K562 (cell line): Measurements from ENCODE around the gene HPSE2. TPM values are rescaled to one million over a fixed set of nuclear protein-coding genes. Genes with fewer than 3 reads are reported as not detected.

Experiments used
- ATAC-seq: fragments of 200-7000 bp; cut with Tn5 transposase; 3 replicates; pipeline ENCODE4 v1.9.1; 2020; ENCODE audit warnings: moderate library complexity
- BruUV-seq: library from RNA; stranded (reverse); fragments of 400-500 nt; replicated peaks from 2 replicates; lab custom pipeline; 2021; lab: Mats Ljungman, UMichigan
- CTCF ChIA-PET: fragments of 300-600 bp; formaldehyde crosslinking; extraction: SDS; loops from one replicate; lab custom pipeline; 2021; ENCODE audit warnings: low intra/inter-chr PET ratio; lab: Yijun Ruan, JAX
- POLR2A ChIA-PET: fragments of 300-600, 350-650 bp; sonication (Branson Sonifier 250); formaldehyde crosslinking; extraction: SDS; loops from one replicate; lab custom pipeline; 2021; ENCODE audit warnings: antibody characterized with exemption, inconsistent platforms; lab: Yijun Ruan, JAX
- DNase-seq, 4 experiments: peaks; one replicate each; pipeline versions ENCODE4 v3.0.0 to v3.0.0-alpha.2; 2011 to 2018; ENCODE audit warnings: low spot score in 3 of 4, mixed read lengths in 3 of 4; ENCODE audit errors: extremely low read depth in 1 of 4
- FAIRE-seq: peaks from 2 replicates; lab custom pipeline; 2011; peaks lifted over from hg19 to GRCh38; lab: Jason Lieb, UNC
- H2AFZ ChIP-seq: 2 replicates; pipeline ENCODE4 v1.6.0; 2011; ENCODE audit warnings: low read depth, low read length, control low read depth, inconsistent platforms
- H3K27ac ChIP-seq: fragments of 200-600 bp; 3 replicates; pipeline ENCODE4 v1.8.0; 2011; ENCODE audit warnings: low read depth, mild to moderate bottlenecking, control low read depth, inconsistent platforms, low read length, moderate library complexity, mixed read lengths; ENCODE audit errors: extremely low read depth
- H3K27me3 ChIP-seq, 2 experiments: fragments of 300-600 bp in 1 of 2; 2 replicates in 1 of 2; 3 replicates in 1 of 2; pipeline versions ENCODE4 v1.6.0 to v1.8.0; 2011; ENCODE audit warnings: inconsistent platforms in 2 of 2, low read length in 2 of 2, mild to moderate bottlenecking in 1 of 2, mixed read lengths in 1 of 2, moderate library complexity in 1 of 2; ENCODE audit not compliant: control insufficient read depth in 2 of 2, insufficient read depth in 2 of 2
- H3K36me3 ChIP-seq: fragments of 300-600 bp; 3 replicates; pipeline ENCODE4 v1.8.0; 2011; ENCODE audit warnings: mild to moderate bottlenecking, low read length, inconsistent platforms; ENCODE audit not compliant: control insufficient read depth, insufficient read depth
- H3K4me1 ChIP-seq, 2 experiments: fragments of 200-600 bp in 1 of 2; replicated peaks in 1 of 2; 2 replicates in 1 of 2; 3 replicates in 1 of 2; pipeline versions ENCODE4 v1.5.1 to v1.8.0; 2011; ENCODE audit warnings: inconsistent platforms in 2 of 2, low read length in 2 of 2, mild to moderate bottlenecking in 1 of 2, mixed read lengths in 1 of 2, moderate library complexity in 1 of 2; ENCODE audit not compliant: control insufficient read depth in 2 of 2, insufficient read depth in 2 of 2
- H3K4me2 ChIP-seq: 2 replicates; pipeline ENCODE4 v1.6.1; 2011; ENCODE audit warnings: low read length, control low read depth, inconsistent platforms, mixed read lengths; ENCODE audit not compliant: insufficient read depth
- H3K4me3 ChIP-seq: fragments of 200-600 bp; sonication (generic), shearing (Covaris generic); 2 replicates; pipeline ENCODE4 v1.5.1; 2016; ENCODE audit warnings: control low read depth, inconsistent platforms
- H3K79me2 ChIP-seq: fragments of 200-600 bp; 3 replicates; pipeline ENCODE4 v1.8.0; 2011; ENCODE audit warnings: low read length, inconsistent platforms; ENCODE audit not compliant: control insufficient read depth, insufficient read depth
- H3K9ac ChIP-seq, 2 experiments: 2 replicates each; pipeline versions ENCODE4 v1.6.0 to v1.6.1; 2011; ENCODE audit warnings: low read depth in 2 of 2, low read length in 2 of 2, control low read depth in 1 of 2, inconsistent platforms in 1 of 2, mild to moderate bottlenecking in 1 of 2, mixed read lengths in 1 of 2; ENCODE audit not compliant: insufficient read depth in 1 of 2
- H3K9me1 ChIP-seq: one replicate; pipeline ENCODE4 v1.6.0; 2011; ENCODE audit warnings: inconsistent platforms, mild to moderate bottlenecking, low read length, moderate library complexity; ENCODE audit not compliant: control insufficient read depth, insufficient read depth
- H3K9me3 ChIP-seq: replicated peaks from 2 replicates; pipeline ENCODE4 v1.5.1; 2011; ENCODE audit warnings: low read depth, low read length, inconsistent platforms; ENCODE audit not compliant: control insufficient read depth, insufficient read depth
- H4K20me1 ChIP-seq: replicated peaks from 2 replicates; pipeline ENCODE4 v1.6.1; 2011; ENCODE audit warnings: low read length, inconsistent platforms, mixed read lengths; ENCODE audit not compliant: control insufficient read depth, insufficient read depth
- CSDE1 ChIP-seq, 2 experiments: fragments of 450-650 bp; IDR thresholded peaks; 2 replicates each; pipeline ENCODE4 v1.6.1; 2016; ENCODE audit warnings: mild to moderate bottlenecking in 1 of 2
- FUS ChIP-seq: fragments of 200-400 bp; formaldehyde crosslinking; optimal IDR thresholded peaks from 2 replicates; pipeline ENCODE3; 2017; ENCODE audit warnings: low read depth, low read length
- RAD21 ChIP-seq, 2 experiments: fragments of 250-450 bp in 1 of 2; fragments of 450-650 bp in 1 of 2; sonication (Bioruptor Pico) in 1 of 2; formaldehyde crosslinking in 1 of 2; IDR thresholded peaks in 1 of 2; conservative IDR thresholded peaks in 1 of 2; 2 replicates each; pipeline versions ENCODE4 v1.4.0 to v1.8.0; 2020 to 2022; ENCODE audit warnings: mild to moderate bottlenecking in 2 of 2, moderate library complexity in 1 of 2
- SMC3 ChIP-seq: conservative IDR thresholded peaks from 2 replicates; pipeline ENCODE4 v1.6.1; 2011; ENCODE audit warnings: low read depth, low read length, improper control_type of control experiment; ENCODE audit not compliant: insufficient read depth
- ZC3H8 ChIP-seq: fragments of 450-650 bp; IDR thresholded peaks from 2 replicates; pipeline ENCODE4 v1.6.1; 2017
- ZNF165 ChIP-seq: fragments of 250-450 bp; sonication (Bioruptor Pico); IDR thresholded peaks from 2 replicates; pipeline ENCODE4 v1.4.0; 2020; ENCODE audit warnings: borderline replicate concordance
- ZNF696 ChIP-seq: fragments of 250-450 bp; sonication (Bioruptor Pico); conservative IDR thresholded peaks from 2 replicates; pipeline ENCODE4 v1.4.0; 2020; ENCODE audit warnings: mild to moderate bottlenecking, moderate library complexity
- WGBS: fragments of 100-300 bp; shearing (Covaris generic); methylation state at CpG from one replicate; pipeline ENCODE4 v1.1.6; 2016; ENCODE audit warnings: low coverage, mixed read lengths; ENCODE audit not compliant: insufficient coverage; ENCODE audit errors: missing lambda C conversion rate; 5-methylcytosine and 5-hydroxymethylcytosine counted together
- in situ Hi-C: fragments of 300-500 bp; cut with MboI; formaldehyde crosslinking; loops from 4 replicates; pipeline ENCODE4 v1.15.0; 2018; ENCODE audit warnings: inconsistent platforms, mixed read lengths
- intact Hi-C: fragments of 100-400 bp; cut with micrococcal nuclease; formaldehyde crosslinking; loops from 2 replicates; pipeline ENCODE4 v1.14.2; 2022
- polyA plus RNA-seq, 8 experiments: library from polyadenylated mRNA; depleted of rRNA in 4 of 8; stranded (reverse) in 5 of 8; unstranded in 3 of 8; fragments of >200 nt; fragmentation: Nextera tagmentation in 2 of 8; fragmentation: Illumina TruSeq in 1 of 8; extraction: Ambion mirVana in 2 of 8; extraction: Trizol in 1 of 8; gene quantifications; 2 replicates each; pipeline versions ENCODE4 v1.2.1 to v1.2.3, GENCODE V29; 2011 to 2014; ENCODE audit warnings: inconsistent platforms in 1 of 8, missing spikeins in 1 of 8
- total RNA-seq, 7 experiments: library from RNA; depleted of rRNA in 6 of 7; stranded (reverse); fragments of >200 nt in 6 of 7; fragmentation: Illumina TruSeq in 2 of 7; extraction: Trizol in 2 of 7; gene quantifications; 2 replicates each; pipeline versions ENCODE4 v1.2.1 to v1.2.3, GENCODE V29; 2011 to 2021; ENCODE audit warnings: low replicate concordance in 1 of 7
- TF ChIP-seq, protein P1 (sequence below): IDR thresholded peaks from 2 replicates; pipeline ENCODE4 v1.6.1; 2016; ENCODE audit warnings: missing genetic modification characterization, missing compliant biosample characterization
- TF ChIP-seq, protein P2 (sequence below), 3 experiments: IDR thresholded peaks in 2 of 3; conservative IDR thresholded peaks in 1 of 3; 2 replicates each; pipeline ENCODE4 v1.5.1; 2011 to 2012; ENCODE audit warnings: low read length in 3 of 3, mild to moderate bottlenecking in 3 of 3, control low read depth in 2 of 3, improper control_type of control experiment in 1 of 3, inconsistent platforms in 1 of 3, low read depth in 1 of 3, mixed read lengths in 1 of 3, moderate library complexity in 1 of 3; ENCODE audit not compliant: insufficient read depth in 2 of 3
- TF ChIP-seq, protein P3 (sequence below): fragments of 450-650 bp; formaldehyde crosslinking; IDR thresholded peaks from 2 replicates; pipeline ENCODE4 v1.4.0; 2020; ENCODE audit warnings: mild to moderate bottlenecking, moderate library complexity

Gene HPSE2
- total and polyA plus RNA-seq, 9 of the 15 experiments (the other 6 are each of a cell fraction or from before 2014, with no cell fraction given) = 0.03 to 0.10 (median 0.04) TPM; not detected in 2

DNA sequence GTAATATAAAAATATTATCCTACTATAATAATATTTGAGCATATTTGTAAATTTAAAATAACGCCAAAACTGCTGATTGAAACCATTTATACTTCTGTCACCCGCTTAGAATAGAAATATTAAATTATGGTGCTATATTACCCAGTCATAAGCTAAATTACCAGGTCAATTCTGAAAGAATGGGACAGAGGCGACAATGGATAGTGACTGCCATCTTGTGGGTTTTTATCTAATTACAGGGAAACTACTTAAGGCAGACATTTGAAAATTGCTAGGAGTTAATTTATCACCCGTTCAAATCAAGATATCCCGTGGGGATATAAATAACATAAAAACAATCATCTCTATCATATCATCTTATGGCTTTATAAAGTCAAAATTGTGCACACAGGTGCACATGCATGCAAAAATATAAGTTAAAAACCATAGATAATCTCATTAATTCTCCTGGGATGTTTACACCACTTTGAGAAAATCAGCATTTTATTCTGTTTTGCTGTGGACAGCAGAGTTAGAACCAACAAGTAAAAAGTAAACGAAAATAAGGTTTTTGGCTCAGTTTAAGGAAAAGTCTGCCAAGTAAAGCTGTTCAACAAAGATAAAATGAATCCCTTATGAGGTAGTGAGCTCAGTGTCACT, 41.3 kb upstream of the HPSE2 start:
- H3K27me3 ChIP-seq = no peaks in the 10 kb centered on the region
- peak; percentile 4 to 23 (median 8) for DNase-seq
- POLR2A ChIA-PET = interaction anchor here (0.5 kb wide), 1 partner anchor 60 kb away, joined by 3 read pairs; no protein-coding TSS in a partner anchor
- H3K27ac ChIP-seq = no peak overlapping the region
- CTCF ChIA-PET = no interaction called here
- peak; percentile 46 for FAIRE-seq
- no peaks in the 10 kb centered on the region for H4K20me1 ChIP-seq
- in situ Hi-C loops (no loop called here), intact Hi-C loops (no loop called here)
- H3K4me3 ChIP-seq = no peak overlapping the region
- no peaks in the 10 kb centered on the region for H3K36me3 ChIP-seq
- TF ChIP-seq CSDE1 (IDR thresholded peaks at IDR 0.05) (no peak), ZNF165 (CRISPR knock-in tag) (no peak), ZC3H8 (no peak), ZNF696 (no peak), SMC3 (0 out of 2 replicates have a peak, but pooled peaks have one; percentile 11), FUS (no peak), RAD21 (CRISPR knock-in tag; conservative IDR thresholded peaks at IDR 0.05 in 1 of 2, IDR thresholded peaks at IDR 0.05 in 1 of 2) (peak; percentile 48 to 65)
- TF ChIP-seq, protein P1, sequence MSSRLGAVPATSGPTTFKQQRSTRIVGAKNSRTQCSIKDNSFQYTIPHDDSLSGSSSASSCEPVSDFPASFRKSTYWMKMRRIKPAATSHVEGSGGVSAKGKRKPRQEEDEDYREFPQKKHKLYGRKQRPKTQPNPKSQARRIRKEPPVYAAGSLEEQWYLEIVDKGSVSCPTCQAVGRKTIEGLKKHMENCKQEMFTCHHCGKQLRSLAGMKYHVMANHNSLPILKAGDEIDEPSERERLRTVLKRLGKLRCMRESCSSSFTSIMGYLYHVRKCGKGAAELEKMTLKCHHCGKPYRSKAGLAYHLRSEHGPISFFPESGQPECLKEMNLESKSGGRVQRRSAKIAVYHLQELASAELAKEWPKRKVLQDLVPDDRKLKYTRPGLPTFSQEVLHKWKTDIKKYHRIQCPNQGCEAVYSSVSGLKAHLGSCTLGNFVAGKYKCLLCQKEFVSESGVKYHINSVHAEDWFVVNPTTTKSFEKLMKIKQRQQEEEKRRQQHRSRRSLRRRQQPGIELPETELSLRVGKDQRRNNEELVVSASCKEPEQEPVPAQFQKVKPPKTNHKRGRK = no peak
- TF ChIP-seq, protein P2, sequence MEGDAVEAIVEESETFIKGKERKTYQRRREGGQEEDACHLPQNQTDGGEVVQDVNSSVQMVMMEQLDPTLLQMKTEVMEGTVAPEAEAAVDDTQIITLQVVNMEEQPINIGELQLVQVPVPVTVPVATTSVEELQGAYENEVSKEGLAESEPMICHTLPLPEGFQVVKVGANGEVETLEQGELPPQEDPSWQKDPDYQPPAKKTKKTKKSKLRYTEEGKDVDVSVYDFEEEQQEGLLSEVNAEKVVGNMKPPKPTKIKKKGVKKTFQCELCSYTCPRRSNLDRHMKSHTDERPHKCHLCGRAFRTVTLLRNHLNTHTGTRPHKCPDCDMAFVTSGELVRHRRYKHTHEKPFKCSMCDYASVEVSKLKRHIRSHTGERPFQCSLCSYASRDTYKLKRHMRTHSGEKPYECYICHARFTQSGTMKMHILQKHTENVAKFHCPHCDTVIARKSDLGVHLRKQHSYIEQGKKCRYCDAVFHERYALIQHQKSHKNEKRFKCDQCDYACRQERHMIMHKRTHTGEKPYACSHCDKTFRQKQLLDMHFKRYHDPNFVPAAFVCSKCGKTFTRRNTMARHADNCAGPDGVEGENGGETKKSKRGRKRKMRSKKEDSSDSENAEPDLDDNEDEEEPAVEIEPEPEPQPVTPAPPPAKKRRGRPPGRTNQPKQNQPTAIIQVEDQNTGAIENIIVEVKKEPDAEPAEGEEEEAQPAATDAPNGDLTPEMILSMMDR (IDR thresholded peaks at IDR 0.05 in 2 of 3, conservative IDR thresholded peaks at IDR 0.05 in 1 of 3; ENCODE audit: insufficient read depth in 2 of 3, low read depth in 1 of 3, low read length in 3 of 3) = peak in 2 of 3 experiments; percentile 39 to 63; a peak in 3 of 6 replicates
- TF ChIP-seq, protein P3, sequence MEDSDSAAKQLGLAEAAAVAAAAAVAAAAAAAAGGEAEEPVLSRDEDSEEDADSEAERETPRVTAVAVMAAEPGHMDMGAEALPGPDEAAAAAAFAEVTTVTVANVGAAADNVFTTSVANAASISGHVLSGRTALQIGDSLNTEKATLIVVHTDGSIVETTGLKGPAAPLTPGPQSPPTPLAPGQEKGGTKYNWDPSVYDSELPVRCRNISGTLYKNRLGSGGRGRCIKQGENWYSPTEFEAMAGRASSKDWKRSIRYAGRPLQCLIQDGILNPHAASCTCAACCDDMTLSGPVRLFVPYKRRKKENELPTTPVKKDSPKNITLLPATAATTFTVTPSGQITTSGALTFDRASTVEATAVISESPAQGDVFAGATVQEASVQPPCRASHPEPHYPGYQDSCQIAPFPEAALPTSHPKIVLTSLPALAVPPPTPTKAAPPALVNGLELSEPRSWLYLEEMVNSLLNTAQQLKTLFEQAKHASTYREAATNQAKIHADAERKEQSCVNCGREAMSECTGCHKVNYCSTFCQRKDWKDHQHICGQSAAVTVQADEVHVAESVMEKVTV = 0 out of 2 replicates have a peak, but pooled peaks have one; percentile 10
- H3K4me1 ChIP-seq = no peaks in the 10 kb centered on the region
- WGBS = under 1% methylated on average over 6 of the region's 6 CpGs
- no peak overlapping the region for H3K9ac ChIP-seq
- no peaks in the 10 kb centered on the region for H3K9me1 ChIP-seq
- no TSS peak for BruUV-seq
- H3K4me2 ChIP-seq = no peak overlapping the region
- no peak overlapping the region for H2AFZ ChIP-seq
- no peaks in the 10 kb centered on the region for H3K9me3 ChIP-seq
- no peak for ATAC-seq
- no peaks in the 10 kb centered on the region for H3K79me2 ChIP-seq
